ENCODE data around the gene GSG1. TPM values are rescaled to one million over a fixed set of nuclear protein-coding genes. Genes with fewer than 3 reads are reported as not detected.

The GSG1 gene
- under 1 TPM in 1 of 2 donors, not detected in 1; 0.31 TPM for total RNA-seq
- 0.32 TPM for polyA plus RNA-seq (2013, experiment 1 of 2)
- 0.12 TPM for polyA plus RNA-seq (2013, experiment 2 of 2)
- long read RNA-seq, experiment 1, result 0 reads
- long read RNA-seq, experiment 2, result 0 reads
- long read RNA-seq, experiment 3, result 0 reads
- long read RNA-seq, experiment 4, result 0 reads

DNA sequence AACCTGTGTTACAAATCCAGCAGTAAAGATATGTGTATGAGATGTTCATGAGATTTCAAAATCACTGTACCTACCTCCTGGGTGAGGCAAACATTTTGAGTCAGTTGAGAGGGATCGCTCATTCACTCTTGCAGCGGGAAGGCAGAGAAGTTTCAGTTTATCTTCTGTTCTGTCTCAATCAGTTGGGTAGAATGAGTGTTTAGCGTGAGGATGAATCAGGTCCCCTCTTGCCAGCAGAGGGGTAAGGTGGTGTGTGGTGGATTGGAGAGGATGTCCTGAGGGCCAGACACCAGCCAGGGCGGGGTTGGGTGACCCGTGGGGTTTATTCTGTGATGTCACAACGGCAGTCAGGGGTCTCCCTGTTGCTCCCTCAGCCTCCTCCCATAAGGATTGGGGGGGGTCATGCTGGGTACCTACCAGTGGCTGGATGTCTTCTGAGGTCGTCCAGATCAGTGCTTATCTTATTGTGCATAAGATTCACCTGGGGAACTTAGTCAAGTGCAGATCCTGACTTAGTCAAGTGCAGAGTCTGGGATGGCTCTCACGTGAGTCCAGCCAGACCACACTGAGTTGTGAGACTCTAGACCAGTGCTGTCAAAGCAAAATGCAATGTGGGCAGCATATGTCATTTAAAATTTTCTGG is at the start of gene GSG1:
Gene GSG1 (minus strand): TSS at position 277 of the 643 bp plus-strand sequence. CDS start 155 bp downstream, at position 122.
- Histone ChIP-seq H3K9ac (ENCODE audit: extremely low read depth, low read length, poor library complexity, severe bottlenecking) (no peak within 1 kb of the TSS), H3K4me3 (ENCODE audit: low read length) (no peak within 1 kb of the TSS), H3K4me1 (ENCODE audit: control insufficient read depth, insufficient read depth, low read length) (peaks cover 9% of the 10 kb centered on the region), H3K27me3 (ENCODE audit: control insufficient read depth, insufficient read depth, low read length, poor library complexity, severe bottlenecking) (no peaks in the 10 kb centered on the region), H3K36me3 (ENCODE audit: control insufficient read depth, insufficient read depth, low read length) (no peaks in the 10 kb centered on the region), H3K27ac (ENCODE audit: low read depth, low read length) (no peak within 1 kb of the TSS), H3K9me3 (ENCODE audit: control insufficient read depth, low read length) (peaks cover 5% of the 10 kb centered on the region)
- Mint-ChIP-seq H3K27me3 (ENCODE audit: insufficient read depth) (peaks cover 17% of the 10 kb centered on the region), H3K36me3 (ENCODE audit: low read depth) (no peaks in the 10 kb centered on the region), H3K4me3 (no peak within 1 kb of the TSS), H3K4me1 (peaks cover 21% of the 10 kb centered on the region), H3K27ac (no peak within 1 kb of the TSS), H3K9me3 (peaks cover 7% of the 10 kb centered on the region)
- TF ChIP-seq, protein P1, sequence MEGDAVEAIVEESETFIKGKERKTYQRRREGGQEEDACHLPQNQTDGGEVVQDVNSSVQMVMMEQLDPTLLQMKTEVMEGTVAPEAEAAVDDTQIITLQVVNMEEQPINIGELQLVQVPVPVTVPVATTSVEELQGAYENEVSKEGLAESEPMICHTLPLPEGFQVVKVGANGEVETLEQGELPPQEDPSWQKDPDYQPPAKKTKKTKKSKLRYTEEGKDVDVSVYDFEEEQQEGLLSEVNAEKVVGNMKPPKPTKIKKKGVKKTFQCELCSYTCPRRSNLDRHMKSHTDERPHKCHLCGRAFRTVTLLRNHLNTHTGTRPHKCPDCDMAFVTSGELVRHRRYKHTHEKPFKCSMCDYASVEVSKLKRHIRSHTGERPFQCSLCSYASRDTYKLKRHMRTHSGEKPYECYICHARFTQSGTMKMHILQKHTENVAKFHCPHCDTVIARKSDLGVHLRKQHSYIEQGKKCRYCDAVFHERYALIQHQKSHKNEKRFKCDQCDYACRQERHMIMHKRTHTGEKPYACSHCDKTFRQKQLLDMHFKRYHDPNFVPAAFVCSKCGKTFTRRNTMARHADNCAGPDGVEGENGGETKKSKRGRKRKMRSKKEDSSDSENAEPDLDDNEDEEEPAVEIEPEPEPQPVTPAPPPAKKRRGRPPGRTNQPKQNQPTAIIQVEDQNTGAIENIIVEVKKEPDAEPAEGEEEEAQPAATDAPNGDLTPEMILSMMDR (conservative IDR thresholded peaks at IDR 0.05), result no peak
- no peak for DNase-seq
- 88 to 94% methylated on average over 2 to 8 of the region's 8 CpGs for WGBS, 2 experiments (ENCODE audit: insufficient coverage in 1 of 2, insufficient read length in 1 of 2)

DNA sequence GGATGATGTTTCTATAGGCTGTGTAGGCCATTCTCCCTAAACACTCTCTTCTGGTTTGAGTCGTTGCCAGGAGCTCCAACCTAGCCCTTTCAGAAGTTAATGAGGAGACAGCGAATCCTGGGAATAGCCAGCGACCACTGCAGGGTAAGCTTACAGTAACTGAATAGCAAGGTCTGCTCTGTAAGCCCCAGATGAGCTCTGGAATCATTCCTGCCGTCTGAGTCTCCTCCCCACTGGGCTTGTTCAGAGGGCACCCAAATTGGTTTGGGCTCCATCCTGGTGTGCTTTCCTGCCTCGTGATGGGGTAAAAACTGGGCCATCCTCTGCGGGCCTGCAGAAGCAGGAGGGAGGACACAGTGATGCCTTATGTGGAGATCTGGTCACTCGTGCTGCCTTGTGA is 49.7 kb upstream of the GSG1 start:
- H3K27me3 Mint-ChIP-seq (ENCODE audit: insufficient read depth), result peaks cover 2% of the 10 kb centered on the region
- no peaks in the 10 kb centered on the region for H3K9me3 ChIP-seq (ENCODE audit: control insufficient read depth, low read length)
- no peak overlapping the region for H3K27ac ChIP-seq (ENCODE audit: low read depth, low read length)
- no peaks in the 10 kb centered on the region for H3K4me1 ChIP-seq (ENCODE audit: control insufficient read depth, insufficient read depth, low read length)
- no peak overlapping the region for H3K4me3 Mint-ChIP-seq
- H3K36me3 Mint-ChIP-seq (ENCODE audit: low read depth), result no peaks in the 10 kb centered on the region
- H3K36me3 ChIP-seq (ENCODE audit: control insufficient read depth, insufficient read depth, low read length), result no peaks in the 10 kb centered on the region
- no peak overlapping the region for H3K9ac ChIP-seq (ENCODE audit: extremely low read depth, low read length, poor library complexity, severe bottlenecking)
- no peaks in the 10 kb centered on the region for H3K9me3 Mint-ChIP-seq
- H3K4me3 ChIP-seq (ENCODE audit: low read length), result no peak overlapping the region
- peak; percentile 63 for DNase-seq
- TF ChIP-seq, protein P1 (conservative IDR thresholded peaks at IDR 0.05), result no peak
- no peaks in the 10 kb centered on the region for H3K27me3 ChIP-seq (ENCODE audit: control insufficient read depth, insufficient read depth, low read length, poor library complexity, severe bottlenecking)
- WGBS, 2 experiments (ENCODE audit: insufficient coverage in 1 of 2, insufficient read length in 1 of 2), result 72 to 77% methylated on average over 5 to 7 of the region's 7 CpGs
- peaks cover 1% of the 10 kb centered on the region for H3K4me1 Mint-ChIP-seq
- H3K27ac Mint-ChIP-seq, result no peak overlapping the region

DNA sequence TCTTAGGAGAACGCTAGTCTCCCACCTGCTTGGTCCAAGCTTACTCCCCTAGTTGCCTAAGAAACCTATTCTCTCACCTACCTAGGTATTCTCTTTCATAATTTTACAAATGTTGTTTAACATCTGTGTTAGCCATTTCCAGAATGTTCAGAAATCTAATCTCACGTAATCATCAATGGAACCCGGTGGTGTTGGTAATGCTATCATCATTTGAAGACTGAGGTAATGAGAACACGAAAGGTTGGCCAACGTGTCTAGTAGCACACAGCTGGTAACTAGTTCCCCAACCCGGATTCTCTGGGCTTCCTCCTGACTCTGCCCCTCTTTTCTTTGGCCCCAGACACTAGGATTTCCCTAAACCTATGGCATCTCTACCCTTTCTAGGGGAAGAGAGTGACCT is 49.3 kb upstream of the GSG1 start:
- peaks cover 3% of the 10 kb centered on the region for H3K4me1 Mint-ChIP-seq
- no peaks in the 10 kb centered on the region for H3K4me1 ChIP-seq (ENCODE audit: control insufficient read depth, insufficient read depth, low read length)
- H3K36me3 Mint-ChIP-seq (ENCODE audit: low read depth), result no peaks in the 10 kb centered on the region
- no peak overlapping the region for H3K27ac Mint-ChIP-seq
- no peak overlapping the region for H3K27ac ChIP-seq (ENCODE audit: low read depth, low read length)
- H3K27me3 ChIP-seq (ENCODE audit: control insufficient read depth, insufficient read depth, low read length, poor library complexity, severe bottlenecking), result no peaks in the 10 kb centered on the region
- WGBS, 2 experiments (ENCODE audit: insufficient coverage in 1 of 2, insufficient read length in 1 of 2), result 90 to 94% methylated on average over 5 to 6 of the region's 6 CpGs
- H3K36me3 ChIP-seq (ENCODE audit: control insufficient read depth, insufficient read depth, low read length), result no peaks in the 10 kb centered on the region
- H3K27me3 Mint-ChIP-seq (ENCODE audit: insufficient read depth), result peaks cover 2% of the 10 kb centered on the region
- no peaks in the 10 kb centered on the region for H3K9me3 Mint-ChIP-seq
- TF ChIP-seq, protein P1 (conservative IDR thresholded peaks at IDR 0.05), result no peak
- H3K9ac ChIP-seq (ENCODE audit: extremely low read depth, low read length, poor library complexity, severe bottlenecking), result no peak overlapping the region
- no peak for DNase-seq
- H3K4me3 Mint-ChIP-seq, result no peak overlapping the region
- no peaks in the 10 kb centered on the region for H3K9me3 ChIP-seq (ENCODE audit: control insufficient read depth, low read length)
- H3K4me3 ChIP-seq (ENCODE audit: low read length), result no peak overlapping the region

All from endodermal cell (in vitro differentiated cells).